22Rv1 (cell line): ENCODE measurements around the gene ZBTB20.

Experiments
- H3K27ac ChIP-seq: fragments of 450-650 bp; 2 replicates; pipeline ENCODE4 v1.5.1; 2017
- CTCF ChIP-seq: fragments of 450-650 bp; IDR thresholded peaks from 2 replicates; pipeline ENCODE4 v1.5.1; 2017; ENCODE audit warnings: mild to moderate bottlenecking
- ZFX ChIP-seq: fragments of 450-650 bp; IDR thresholded peaks from 2 replicates; pipeline ENCODE4 v1.6.1; 2017; ENCODE audit warnings: antibody characterized with exemption, borderline replicate concordance

ZBTB20 gene

GRCh38 chr3:114320246-114320645 is 826.8 kb downstream of the ZBTB20 start:
- no peak for TF ChIP-seq ZFX
- TF ChIP-seq CTCF, result no peak
- no peak overlapping the region for H3K27ac ChIP-seq

- no peak for TF ChIP-seq CTCF
- no peak for TF ChIP-seq ZFX
Observed at GRCh38 chr3:114319453-114319852, 827.6 kb downstream of the ZBTB20 start.

GRCh38 chr3:114318295-114318694 is 828.8 kb downstream of the ZBTB20 start:
- no peak overlapping the region for H3K27ac ChIP-seq
- TF ChIP-seq CTCF (no peak), ZFX (no peak)

More at GRCh38 chr3:114319453-114319852, 827.6 kb downstream of the ZBTB20 start:
- no peak overlapping the region for H3K27ac ChIP-seq

DNA sequence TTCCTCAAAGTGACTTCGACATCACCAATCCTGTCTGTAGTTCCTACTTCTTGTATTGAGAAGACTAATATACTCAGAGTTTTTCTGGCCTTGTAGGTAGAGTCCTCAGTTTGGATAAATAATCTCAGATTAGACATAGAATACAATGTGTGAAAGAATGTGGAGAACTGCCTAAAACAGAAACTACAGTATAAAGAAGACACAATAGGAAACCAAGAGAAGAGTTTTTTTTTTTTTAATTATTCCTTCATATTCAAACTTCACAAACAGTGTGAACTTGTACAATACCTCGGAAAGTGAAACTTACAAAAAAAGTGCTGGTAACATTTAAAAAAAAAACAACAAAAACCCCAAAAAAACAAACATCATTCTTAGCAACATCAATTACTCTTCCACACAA is 832.8 kb downstream of the ZBTB20 start:
- no peak overlapping the region for H3K27ac ChIP-seq
- TF ChIP-seq ZFX (no peak), CTCF (no peak)

- no peak for TF ChIP-seq CTCF
- TF ChIP-seq ZFX, result no peak
- H3K27ac ChIP-seq, result no peak overlapping the region
Observed at GRCh38 chr3:114313426-114313825, 833.7 kb downstream of the ZBTB20 start.

- no peak overlapping the region for H3K27ac ChIP-seq
- no peak for TF ChIP-seq ZFX
- TF ChIP-seq CTCF, result no peak
Observed at GRCh38 chr3:114310695-114311094, 836.4 kb downstream of the ZBTB20 start.

- H3K27ac ChIP-seq, result no peak overlapping the region
Observed at GRCh38 chr3:114308830-114309229, 838.3 kb downstream of the ZBTB20 start.

More at GRCh38 chr3:114308830-114309229, 838.3 kb downstream of the ZBTB20 start:
- TF ChIP-seq CTCF, result no peak
- no peak for TF ChIP-seq ZFX
